ENCODE data around the gene CNN2. TPM values are rescaled to one million over a fixed set of nuclear protein-coding genes. Genes with fewer than 3 reads are reported as not detected.

CNN2 gene
- total and polyA plus RNA-seq, 2 donors (not counting 1 experiment from before 2014, with no cell fraction given): 198 to 301 TPM

- ChIA-PET POLR2A (interaction anchor here (0.5 to 1.4 kb wide), 3 partner anchors 21 to 52 kb away, joined by 3 to 4 read pairs (median 3); partner anchors contain the start of gene CNN2), CTCF (interaction anchor here (1.3 to 1.5 kb wide), 2 partner anchors 11 to 35 kb away, joined by 3 to 4 read pairs; no protein-coding TSS in a partner anchor)
- H3K4me3 ChIP-seq (ENCODE audit: control extremely low read depth in 1 of 5, extremely low read depth in 1 of 5, insufficient read depth in 1 of 5, low read depth in 2 of 5, low read length in 4 of 5): no peak overlapping the region
- no peak overlapping the region for H3K9ac ChIP-seq (ENCODE audit: low read length)
- no peaks in the 10 kb centered on the region for H3K27me3 ChIP-seq (replicated peaks in 1 of 4; ENCODE audit: control extremely low read depth in 1 of 4, control insufficient read depth in 3 of 4, insufficient read depth in 4 of 4, low read length in 3 of 4)
- TF ChIP-seq EZH2 (IDR thresholded peaks at IDR 0.05; ENCODE audit: borderline replicate concordance, insufficient read depth, low read depth, low read length, poor library complexity, severe bottlenecking) (no peak), CTCF (IDR thresholded peaks at IDR 0.05) (no peak)
- H3K27ac Mint-ChIP-seq: no peak overlapping the region
- H4K20me1 ChIP-seq (ENCODE audit: control insufficient read depth, insufficient read depth, low read length, poor library complexity, severe bottlenecking): no peaks in the 10 kb centered on the region
- H3K36me3 ChIP-seq (replicated peaks in 1 of 2; ENCODE audit: control extremely low read depth in 1 of 2, control insufficient read depth in 1 of 2, extremely low read depth in 1 of 2, insufficient read depth in 2 of 2, low read length in 1 of 2): peaks cover 3 to 72% of the 10 kb centered on the region in 2 experiments
- peaks cover 1 to 49% (median 23%) of the 10 kb centered on the region in 3 donors for H3K9me3 ChIP-seq (ENCODE audit: control extremely low read depth in 1 of 3, control insufficient read depth in 2 of 3, insufficient read depth in 1 of 3, low read length in 2 of 3)
- 94% methylated on average over 31 of the region's 31 CpGs for WGBS (ENCODE audit: insufficient coverage)
- H3K4me2 ChIP-seq (replicated peaks; ENCODE audit: low read depth, low read length, poor library complexity, severe bottlenecking): no peak overlapping the region
- peaks cover 19% of the 10 kb centered on the region for H3K4me1 Mint-ChIP-seq
- no peak overlapping the region for H3K27ac ChIP-seq (ENCODE audit: low read length in 2 of 2)
- peaks cover 0 to 16% of the 10 kb centered on the region in 2 donors for H3K4me1 ChIP-seq (ENCODE audit: control insufficient read depth in 2 of 2, insufficient read depth in 2 of 2, low read length in 2 of 2)
- H2AFZ ChIP-seq (ENCODE audit: insufficient read depth, low read depth, low read length, poor library complexity, severe bottlenecking): no peak overlapping the region
- no peak for ATAC-seq (ENCODE audit: low read depth)
- H3K9me3 Mint-ChIP-seq (ENCODE audit: insufficient read depth): no peaks in the 10 kb centered on the region
- intact Hi-C loops (cut with micrococcal nuclease): no loop called here
- H3K4me3 Mint-ChIP-seq: no peak overlapping the region
- no peaks in the 10 kb centered on the region for H3K27me3 Mint-ChIP-seq
- peaks cover 3% of the 10 kb centered on the region for H3K79me2 ChIP-seq (ENCODE audit: control insufficient read depth, insufficient read depth, low read length)
- no peak for DNase-seq
Measured at GRCh38 chr19:1053176-1054101, 27.0 kb downstream of the CNN2 start.

All from B cell (primary cell).